ENCODE data around the gene SLC25A21. TPM values are rescaled to one million over a fixed set of nuclear protein-coding genes. Genes with fewer than 3 reads are reported as not detected.
A peak's percentile ranks its signal among the peaks of the same experiment; 100 is the strongest.

Gene SLC25A21
- total and polyA plus RNA-seq, 2 of the 13 experiments (the other 11 are each of a cell fraction or from before 2014, with no cell fraction given): 1.9 to 2.9 TPM

GRCh38 chr14:37187840-37188577, 15.6 kb upstream of the SLC25A21 start (continued):
- TF ChIP-seq DRAP1 (CRISPR knock-in tag; IDR thresholded peaks at IDR 0.05) (0 out of 2 replicates have a peak, but pooled peaks have one; percentile 19), ZMYM2 (CRISPR knock-in tag; IDR thresholded peaks at IDR 0.05) (peak; percentile 39; the same call in 1 of the 2 replicates), YY1 (IDR thresholded peaks at IDR 0.05; ENCODE audit: insufficient read depth, insufficient replicate concordance, low read depth, low read length) (peak; percentile 48), BORCS8-MEF2B (CRISPR knock-in tag; IDR thresholded peaks at IDR 0.05) (peak; percentile 71; the same call in 1 of the 2 replicates), ZFX (CRISPR knock-in tag; IDR thresholded peaks at IDR 0.05; ENCODE audit: low read depth) (peak; percentile 79), FOSL2 (CRISPR knock-in tag; IDR thresholded peaks at IDR 0.05) (peak; percentile 36), ERF (CRISPR knock-in tag; IDR thresholded peaks at IDR 0.05) (0 out of 2 replicates have a peak, but pooled peaks have one; percentile 13), ZMYM3 (CRISPR knock-in tag; IDR thresholded peaks at IDR 0.05) (peak; percentile 82; the same call in 1 of the 2 replicates), ZNF614 (CRISPR knock-in tag; IDR thresholded peaks at IDR 0.05; ENCODE audit: borderline replicate concordance) (peak; percentile 58; the same call in 1 of the 2 replicates), FOXA1 (IDR thresholded peaks at IDR 0.05) (0 out of 2 replicates have a peak, but pooled peaks have one; percentile 39), FOXA1 (CRISPR knock-in tag; IDR thresholded peaks at IDR 0.05) (peak; percentile 95), ZNF33B (CRISPR knock-in tag; IDR thresholded peaks at IDR 0.05) (peak; percentile 63; the same call in 1 of the 2 replicates), ZNF431 (CRISPR knock-in tag; IDR thresholded peaks at IDR 0.05; ENCODE audit: borderline replicate concordance, low read depth) (0 out of 2 replicates have a peak, but pooled peaks have one; percentile 60), WIZ (CRISPR knock-in tag; IDR thresholded peaks at IDR 0.05) (peak; percentile 80; the same call in 1 of the 2 replicates), ARID5B (CRISPR knock-in tag; IDR thresholded peaks at IDR 0.05) (peak; percentile 73), ZNF501 (CRISPR knock-in tag; IDR thresholded peaks at IDR 0.05) (peak; percentile 87), ZNF567 (CRISPR knock-in tag; IDR thresholded peaks at IDR 0.05; ENCODE audit: borderline replicate concordance) (peak; percentile 92; the same call in 1 of the 2 replicates), RXRA (CRISPR knock-in tag; IDR thresholded peaks at IDR 0.05) (0 out of 2 replicates have a peak, but pooled peaks have one; percentile 39), HIVEP1 (CRISPR knock-in tag; IDR thresholded peaks at IDR 0.05) (peak; percentile 19; the same call in 1 of the 2 replicates), ZBTB7A (CRISPR knock-in tag; IDR thresholded peaks at IDR 0.05) (peak; percentile 38; the same call in 1 of the 2 replicates), STAG1 (CRISPR knock-in tag; IDR thresholded peaks at IDR 0.05) (0 out of 2 replicates have a peak, but pooled peaks have one; percentile 19), YEATS2 (CRISPR knock-in tag; IDR thresholded peaks at IDR 0.05; ENCODE audit: borderline replicate concordance) (peak; percentile 45; the same call in 1 of the 2 replicates)
- TF ChIP-seq, protein P1, sequence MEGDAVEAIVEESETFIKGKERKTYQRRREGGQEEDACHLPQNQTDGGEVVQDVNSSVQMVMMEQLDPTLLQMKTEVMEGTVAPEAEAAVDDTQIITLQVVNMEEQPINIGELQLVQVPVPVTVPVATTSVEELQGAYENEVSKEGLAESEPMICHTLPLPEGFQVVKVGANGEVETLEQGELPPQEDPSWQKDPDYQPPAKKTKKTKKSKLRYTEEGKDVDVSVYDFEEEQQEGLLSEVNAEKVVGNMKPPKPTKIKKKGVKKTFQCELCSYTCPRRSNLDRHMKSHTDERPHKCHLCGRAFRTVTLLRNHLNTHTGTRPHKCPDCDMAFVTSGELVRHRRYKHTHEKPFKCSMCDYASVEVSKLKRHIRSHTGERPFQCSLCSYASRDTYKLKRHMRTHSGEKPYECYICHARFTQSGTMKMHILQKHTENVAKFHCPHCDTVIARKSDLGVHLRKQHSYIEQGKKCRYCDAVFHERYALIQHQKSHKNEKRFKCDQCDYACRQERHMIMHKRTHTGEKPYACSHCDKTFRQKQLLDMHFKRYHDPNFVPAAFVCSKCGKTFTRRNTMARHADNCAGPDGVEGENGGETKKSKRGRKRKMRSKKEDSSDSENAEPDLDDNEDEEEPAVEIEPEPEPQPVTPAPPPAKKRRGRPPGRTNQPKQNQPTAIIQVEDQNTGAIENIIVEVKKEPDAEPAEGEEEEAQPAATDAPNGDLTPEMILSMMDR (CRISPR knock-in tag; IDR thresholded peaks at IDR 0.05): peak; percentile 62
